Stimulated activated CD8-positive, alpha-beta memory T cell treated with anti-CD3 and anti-CD28 coated beads, Interleukin-7, amount 100 ng/mL, for 4 hours (primary cell): Measurements from ENCODE around the gene TMIGD3.

Experiments
- DNase-seq, 2 donors: peaks; one replicate each; pipeline ENCODE4 v3.0.0-alpha.2; 2020; ENCODE audit warnings: low read depth in 2 of 2

TMIGD3 gene

GRCh38 chr1:111446967-111447892, 56.2 kb downstream of the TMIGD3 start:
- DNase-seq: no peak

- no peak for DNase-seq
Observed at GRCh38 chr1:111446546-111446945, 56.9 kb downstream of the TMIGD3 start.

GRCh38 chr1:111444031-111444430, 59.4 kb downstream of the TMIGD3 start:
- no peak for DNase-seq

GRCh38 chr1:111442457-111442856, 61.0 kb downstream of the TMIGD3 start:
- DNase-seq: no peak

- DNase-seq: peak; percentile 33 to 48
Observed at GRCh38 chr1:111441573-111442192, 61.8 kb downstream of the TMIGD3 start.

- no peak for DNase-seq
Observed at GRCh38 chr1:111439461-111440351, 63.7 kb downstream of the TMIGD3 start.

- no peak for DNase-seq
Observed at GRCh38 chr1:111436726-111437125, 66.7 kb downstream of the TMIGD3 start.
